Measurements from ENCODE around the gene CPXM2. TPM values are rescaled to one million over a fixed set of nuclear protein-coding genes. Genes with fewer than 3 reads are reported as not detected.

CPXM2 gene
- total RNA-seq, 1 donor from 2014 or later, result not detected

DNA sequence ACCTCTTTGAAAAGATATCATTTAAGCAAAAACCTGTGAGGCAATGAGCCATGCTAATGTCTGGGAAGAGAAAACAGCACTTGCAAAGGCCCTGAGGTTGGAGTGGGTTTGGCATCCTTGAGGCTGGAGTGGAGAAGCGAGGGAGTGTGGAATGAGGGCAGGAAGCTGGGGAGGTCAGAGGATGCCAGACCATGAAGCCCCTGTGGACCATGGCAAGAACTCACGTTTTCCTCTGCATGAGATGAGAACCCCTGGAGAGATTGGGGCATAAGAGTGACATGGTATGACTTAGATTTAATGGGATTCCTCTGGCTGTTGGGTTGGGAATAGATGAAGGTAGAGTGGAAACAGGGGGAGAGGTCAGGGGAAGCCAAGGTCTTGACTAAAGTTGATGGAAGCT, 176.1 kb downstream of the CPXM2 start:
- Mint-ChIP-seq H3K36me3 (ENCODE audit: low read depth) (no peaks in the 10 kb centered on the region), H3K4me1 (ENCODE audit: low read depth) (no peaks in the 10 kb centered on the region), H3K27ac (no peak overlapping the region), H3K9me3 (no peaks in the 10 kb centered on the region), H3K27me3 (ENCODE audit: insufficient read depth) (peaks cover 4% of the 10 kb centered on the region), H3K4me3 (no peak overlapping the region)
- no peak for DNase-seq (ENCODE audit: low spot score)
- intact Hi-C loops (cut with micrococcal nuclease), result no loop called here

DNA sequence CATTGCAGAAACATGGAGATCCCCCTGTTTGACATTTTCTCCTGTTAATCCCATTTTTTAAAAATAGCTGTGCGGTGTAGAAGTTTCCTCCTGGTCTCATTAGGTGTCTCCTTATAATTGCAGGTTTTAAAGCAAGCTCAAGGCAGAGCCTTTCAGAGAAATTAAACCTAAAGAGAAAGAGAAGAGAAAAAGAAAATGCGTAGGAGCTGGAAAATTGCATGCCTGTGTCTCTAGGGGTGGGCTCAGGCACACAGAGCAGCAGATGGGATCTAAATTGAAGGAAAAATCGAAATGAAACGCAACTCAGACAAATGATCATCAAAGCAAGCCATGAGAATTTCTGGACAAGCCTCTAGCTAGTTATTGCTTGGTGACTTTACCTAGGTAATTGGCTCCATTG, 185.4 kb downstream of the CPXM2 start:
- Mint-ChIP-seq H3K36me3 (ENCODE audit: low read depth) (no peaks in the 10 kb centered on the region), H3K4me3 (no peak overlapping the region), H3K27me3 (ENCODE audit: insufficient read depth) (peaks cover 3% of the 10 kb centered on the region), H3K9me3 (no peaks in the 10 kb centered on the region), H3K27ac (no peak overlapping the region), H3K4me1 (ENCODE audit: low read depth) (no peaks in the 10 kb centered on the region)
- DNase-seq (ENCODE audit: low spot score), result no peak
- intact Hi-C loops (cut with micrococcal nuclease), result no loop called here

DNA sequence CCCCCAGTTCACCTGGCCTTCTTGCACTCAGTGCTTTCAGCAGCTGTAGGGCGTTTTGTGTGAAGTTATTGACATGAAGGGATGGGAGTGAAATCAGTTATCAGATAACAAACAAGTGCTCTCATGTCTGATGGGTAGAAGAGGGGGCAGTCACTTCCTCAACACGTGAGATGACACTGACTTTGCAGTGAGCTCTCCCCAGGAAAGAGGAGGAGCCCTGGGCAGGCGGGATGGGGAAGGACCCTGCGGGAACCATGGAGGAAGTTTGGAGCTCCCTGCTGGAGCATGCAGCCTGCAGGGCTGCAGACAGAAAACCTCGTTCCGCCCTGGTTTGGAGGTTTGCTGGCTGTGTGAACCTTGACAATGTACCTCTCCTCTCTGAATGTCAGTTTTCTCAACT, 186.8 kb downstream of the CPXM2 start:
- DNase-seq (ENCODE audit: low spot score), result no peak
- Mint-ChIP-seq H3K27ac (no peak overlapping the region), H3K4me3 (no peak overlapping the region), H3K4me1 (ENCODE audit: low read depth) (no peaks in the 10 kb centered on the region), H3K36me3 (ENCODE audit: low read depth) (no peaks in the 10 kb centered on the region), H3K27me3 (ENCODE audit: insufficient read depth) (peaks cover 3% of the 10 kb centered on the region), H3K9me3 (no peaks in the 10 kb centered on the region)
- intact Hi-C loops (cut with micrococcal nuclease), result no loop called here

DNA sequence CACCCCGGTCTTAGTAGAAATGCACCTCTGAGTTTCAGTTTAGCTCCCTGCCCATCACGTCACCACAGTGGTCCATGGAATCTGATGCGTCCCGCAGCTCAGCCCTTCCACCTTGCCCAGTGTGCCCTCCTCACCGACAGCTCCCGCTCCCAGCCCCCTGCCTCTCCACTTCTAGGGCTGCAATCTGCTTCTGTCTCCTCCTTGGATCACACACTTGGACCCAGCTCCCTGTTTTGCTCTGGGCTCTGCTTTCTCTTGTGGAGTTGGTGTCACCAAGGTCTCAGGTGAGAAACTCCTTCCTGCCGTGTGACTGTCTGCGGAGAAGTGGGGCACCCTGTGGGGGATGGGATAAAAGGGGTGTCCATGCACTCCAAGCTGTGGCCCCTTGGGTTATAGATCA, 187.5 kb downstream of the CPXM2 start:
- Mint-ChIP-seq H3K4me3 (no peak overlapping the region), H3K27ac (no peak overlapping the region), H3K36me3 (ENCODE audit: low read depth) (no peaks in the 10 kb centered on the region), H3K4me1 (ENCODE audit: low read depth) (no peaks in the 10 kb centered on the region), H3K9me3 (no peaks in the 10 kb centered on the region), H3K27me3 (ENCODE audit: insufficient read depth) (peaks cover 3% of the 10 kb centered on the region)
- DNase-seq (ENCODE audit: low spot score), result no peak
- intact Hi-C loops (cut with micrococcal nuclease), result no loop called here

DNA sequence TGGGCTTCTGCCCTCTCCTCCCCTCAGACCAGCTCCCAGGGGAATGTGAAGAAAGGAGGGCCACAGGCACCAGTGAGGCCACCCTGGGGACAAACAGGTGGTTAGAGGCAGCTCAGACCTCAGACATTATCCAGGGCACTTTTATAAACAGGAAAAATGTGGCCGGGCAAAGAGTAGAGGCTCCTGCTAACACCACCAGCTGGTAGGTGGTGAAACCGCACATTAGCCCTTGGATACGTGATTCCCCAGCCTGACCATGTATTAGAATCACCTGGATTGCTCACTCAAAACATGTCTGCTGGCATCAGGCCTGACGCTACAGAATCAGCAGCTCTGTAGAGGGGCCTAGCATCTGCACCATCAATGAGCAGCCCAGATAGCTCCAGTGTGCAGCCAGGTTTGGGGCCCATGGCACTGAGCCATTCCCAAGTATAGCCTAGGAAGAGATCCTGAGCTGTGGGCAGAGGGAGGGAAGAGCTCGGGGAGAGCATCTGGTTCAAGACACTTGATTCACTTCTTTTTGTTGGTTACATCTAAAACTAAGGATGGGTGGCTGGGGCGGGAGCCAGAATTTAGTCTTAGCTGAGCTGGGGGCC, 188.3 kb downstream of the CPXM2 start:
- H3K9me3 Mint-ChIP-seq, result no peaks in the 10 kb centered on the region
- H3K4me3 Mint-ChIP-seq, result no peak overlapping the region
- H3K27me3 Mint-ChIP-seq (ENCODE audit: insufficient read depth), result peaks cover 5% of the 10 kb centered on the region

More for the DNA sequence above, 188.3 kb downstream of the CPXM2 start:
- Mint-ChIP-seq H3K36me3 (ENCODE audit: low read depth) (no peaks in the 10 kb centered on the region), H3K27ac (no peak overlapping the region), H3K4me1 (ENCODE audit: low read depth) (no peaks in the 10 kb centered on the region)
- no peak for DNase-seq (ENCODE audit: low spot score)
- intact Hi-C loops (cut with micrococcal nuclease), result no loop called here

Other genes starting within 250 kb of the CPXM2 start
- not detected in 2 replicates for gene GPR26, start 225.5 kb downstream of the CPXM2 start, total RNA-seq
- 0.15 and 0.18 TPM in 2 replicates for gene CHST15, start 201.8 kb upstream of the CPXM2 start, total RNA-seq

Measured in activated T-helper 1 cell treated with anti-CD3 and anti-CD28 coated beads, Interleukin-12 subunit alpha, Interleukin-12 subunit beta, Interleukin-2, Interleukin-4 antibody, amounts not matched to agents 30 ng/mL and 10 ng/mL and 1 ng/mL, durations not matched to agents 14 hours and 24 hours and 36 hours (primary cell).